HepG2 (cell line): ENCODE data around the gene COL9A3. TPM values are rescaled to one million over a fixed set of nuclear protein-coding genes. Genes with fewer than 3 reads are reported as not detected.

ENCODE experiments used
- BCL6 ChIP-seq: IDR thresholded peaks from 2 replicates; pipeline ENCODE4 v1.6.1; 2016; ENCODE audit warnings: missing genetic modification reagents, missing compliant biosample characterization
- CCAR2 ChIP-seq: fragments of 200-400 bp; formaldehyde crosslinking; optimal IDR thresholded peaks from 2 replicates; pipeline ENCODE3; 2018; ENCODE audit warnings: low read depth, mild to moderate bottlenecking, low read length, moderate library complexity
- E2F5 ChIP-seq: sonication (generic); formaldehyde crosslinking; conservative IDR thresholded peaks from 2 replicates; pipeline ENCODE4 v1.4.0; 2020; ENCODE audit warnings: missing genetic modification reagents
- ELF4 ChIP-seq: sonication (generic); formaldehyde crosslinking; IDR thresholded peaks from 2 replicates; pipeline ENCODE4 v1.5.0; 2020; ENCODE audit warnings: missing genetic modification reagents, mild to moderate bottlenecking, moderate library complexity, borderline replicate concordance
- EP300 ChIP-seq, 3 experiments: sonication (generic) in 1 of 3; formaldehyde crosslinking in 1 of 3; IDR thresholded peaks; 2 replicates each; pipeline versions ENCODE4 v1.5.1 to v1.6.1; 2011 to 2020; ENCODE audit warnings: low read depth in 2 of 3, low read length in 2 of 3, borderline replicate concordance in 1 of 3, improper control_type of control experiment in 1 of 3, mild to moderate bottlenecking in 1 of 3, missing genetic modification reagents in 1 of 3, moderate library complexity in 1 of 3
- FOXA1 ChIP-seq, 2 experiments: fragments of 450-650 bp in 1 of 2; sonication (generic) in 1 of 2; formaldehyde crosslinking in 1 of 2; IDR thresholded peaks; 2 replicates each; pipeline versions ENCODE4 v1.4.0 to v1.6.1; 2016 to 2020; ENCODE audit warnings: missing genetic modification reagents in 1 of 2
- FOXJ3 ChIP-seq: sonication (generic); formaldehyde crosslinking; IDR thresholded peaks from 2 replicates; pipeline ENCODE4 v1.4.0; 2020; ENCODE audit warnings: missing genetic modification reagents, mild to moderate bottlenecking, borderline replicate concordance
- FOXP1 ChIP-seq, 2 experiments: fragments of 450-650 bp in 1 of 2; IDR thresholded peaks; 2 replicates each; pipeline ENCODE4 v1.6.1; 2017 to 2018; ENCODE audit warnings: antibody characterized with exemption in 1 of 2
- HOXA9 ChIP-seq: sonication (generic); formaldehyde crosslinking; IDR thresholded peaks from 2 replicates; pipeline ENCODE4 v1.8.1; 2022; ENCODE audit warnings: missing genetic modification reagents, mild to moderate bottlenecking, moderate library complexity, borderline replicate concordance
- MBD4 ChIP-seq: IDR thresholded peaks from 2 replicates; pipeline ENCODE4 v1.6.1; 2012; ENCODE audit warnings: low read length, inconsistent platforms, borderline replicate concordance
- NR0B2 ChIP-seq: sonication (generic); formaldehyde crosslinking; IDR thresholded peaks from 2 replicates; pipeline ENCODE4 v1.4.0; 2020; ENCODE audit warnings: mild to moderate bottlenecking, missing genetic modification reagents
- NR1H2 ChIP-seq: sonication (generic); formaldehyde crosslinking; IDR thresholded peaks from 2 replicates; pipeline ENCODE4 v1.8.1; 2022; ENCODE audit warnings: low read depth, missing genetic modification reagents, borderline replicate concordance
- NR2F6 ChIP-seq, 2 experiments: IDR thresholded peaks; 2 replicates each; pipeline ENCODE4 v1.6.1; 2016; ENCODE audit warnings: antibody characterized with exemption in 1 of 2, mild to moderate bottlenecking in 1 of 2
- RELA ChIP-seq: sonication (generic); formaldehyde crosslinking; IDR thresholded peaks from 2 replicates; pipeline ENCODE4 v1.4.0; 2020; ENCODE audit warnings: missing genetic modification reagents
- RFX5 ChIP-seq: IDR thresholded peaks from 2 replicates; pipeline ENCODE4 v1.6.1; 2011; ENCODE audit warnings: low read depth, low read length, improper control_type of control experiment
- THYN1 ChIP-seq: sonication (generic); formaldehyde crosslinking; IDR thresholded peaks from 2 replicates; pipeline ENCODE4 v1.8.1; 2023; ENCODE audit warnings: low read depth, mild to moderate bottlenecking, moderate library complexity, missing genetic modification reagents, borderline replicate concordance
- YEATS4 ChIP-seq: sonication (generic); formaldehyde crosslinking; IDR thresholded peaks from 2 replicates; pipeline ENCODE4 v1.4.0; 2020; ENCODE audit warnings: missing genetic modification reagents, borderline replicate concordance
- ZNF235 ChIP-seq: sonication (generic); formaldehyde crosslinking; IDR thresholded peaks from 2 replicates; pipeline ENCODE4 v1.8.1; 2023; ENCODE audit warnings: mild to moderate bottlenecking, missing genetic modification reagents, borderline replicate concordance
- ZNF3 ChIP-seq: IDR thresholded peaks from 2 replicates; pipeline ENCODE4 v1.7.0; 2017; ENCODE audit warnings: inconsistent platforms
- ZNF326 ChIP-seq: sonication (generic); formaldehyde crosslinking; IDR thresholded peaks from 2 replicates; pipeline ENCODE4 v1.4.0; 2020; ENCODE audit warnings: missing genetic modification reagents, borderline replicate concordance
- ZNF431 ChIP-seq: sonication (generic); formaldehyde crosslinking; IDR thresholded peaks from 2 replicates; pipeline ENCODE4 v1.9.0; 2022; ENCODE audit warnings: missing genetic modification reagents, low read depth, mild to moderate bottlenecking, borderline replicate concordance
- ZNF660 ChIP-seq: sonication (generic); formaldehyde crosslinking; IDR thresholded peaks from 2 replicates; pipeline ENCODE4 v1.5.1; 2020; ENCODE audit warnings: mild to moderate bottlenecking, low read depth, missing genetic modification reagents, borderline replicate concordance
- ZNF780A ChIP-seq: sonication (generic); formaldehyde crosslinking; IDR thresholded peaks from 2 replicates; pipeline ENCODE4 v1.8.0; 2022; ENCODE audit warnings: mild to moderate bottlenecking, missing genetic modification reagents, moderate library complexity
- polyA plus RNA-seq, 8 experiments: library from polyadenylated mRNA; depleted of rRNA in 3 of 8; stranded (reverse) in 7 of 8; unstranded in 1 of 8; fragments of >200 nt; fragmentation: Illumina TruSeq in 4 of 8; extraction: Trizol in 4 of 8; gene quantifications; 2 replicates each; pipeline versions ENCODE4 v1.2.1 to v1.2.3, GENCODE V29; 2011 to 2016; ENCODE audit warnings: low read depth in 4 of 8, missing spikeins in 1 of 8, mixed read lengths in 1 of 8; ENCODE audit not compliant: insufficient read depth in 1 of 8
- total RNA-seq, 5 experiments: library from RNA; depleted of rRNA; stranded (reverse); fragments of >200 nt; fragmentation: Illumina TruSeq; extraction: Trizol; gene quantifications; 2 replicates each; pipeline ENCODE4 v1.2.3, GENCODE V29; 2016; ENCODE audit warnings: low read depth in 1 of 5
- TF ChIP-seq, protein P1 (sequence below): IDR thresholded peaks from 2 replicates; pipeline ENCODE4 v1.6.1; 2016
- TF ChIP-seq, protein P2 (sequence below): sonication (generic); formaldehyde crosslinking; IDR thresholded peaks from 2 replicates; pipeline ENCODE4 v1.5.0; 2020; ENCODE audit warnings: missing genetic modification reagents

Gene COL9A3
- total and polyA plus RNA-seq, 2 of the 13 experiments (the other 11 are each of a cell fraction or from before 2014, with no cell fraction given), result 155 to 204 TPM

DNA sequence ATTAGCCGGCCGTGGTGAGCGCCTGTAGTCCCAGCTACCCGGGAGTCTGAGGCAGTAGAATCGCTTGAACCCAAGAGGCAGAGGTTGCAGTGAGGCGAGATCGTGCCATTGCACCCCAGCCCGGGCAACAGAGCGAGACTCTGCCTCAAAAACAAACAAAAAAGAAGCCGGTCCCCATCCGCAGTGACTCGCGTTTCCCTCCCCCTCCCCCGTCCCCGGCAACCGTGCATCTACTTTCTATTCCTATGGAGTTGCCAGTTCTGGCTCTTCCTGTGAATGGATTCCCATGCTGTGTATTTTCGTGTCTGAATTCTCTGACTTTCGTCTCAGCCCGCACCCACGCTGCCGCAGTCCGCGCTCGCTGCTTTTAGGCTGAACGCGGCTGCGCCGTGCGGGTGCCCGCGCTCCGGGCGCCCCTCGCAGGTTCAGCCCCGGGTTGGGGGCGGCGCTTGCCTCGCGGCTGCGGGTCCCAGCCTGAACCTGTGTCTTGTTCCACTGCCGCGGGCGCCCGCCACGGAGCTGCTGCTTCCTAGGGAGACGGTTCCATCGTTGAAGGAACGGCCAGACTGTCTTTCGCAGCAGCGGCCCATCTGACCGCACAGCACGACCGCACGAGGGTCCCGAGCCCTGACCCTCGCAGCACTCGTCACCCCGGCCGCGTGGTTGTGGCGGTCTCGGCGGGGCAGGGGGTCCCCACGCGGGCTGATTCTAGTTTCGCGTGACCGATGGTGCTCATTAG, 21.7 kb upstream of the COL9A3 start (continued):
- TF ChIP-seq ZNF780A (CRISPR knock-in tag) (no peak), MBD4 (no peak), NR0B2 (CRISPR knock-in tag) (peak; percentile 30; the same call in 1 of the 2 replicates), ELF4 (CRISPR knock-in tag) (peak; percentile 62; the same call in 1 of the 2 replicates), FOXJ3 (CRISPR knock-in tag) (no peak), FOXA1 (IDR thresholded peaks at IDR 0.05) (no peak), FOXA1 (CRISPR knock-in tag; IDR thresholded peaks at IDR 0.05) (no peak), ZNF431 (CRISPR knock-in tag) (no peak), YEATS4 (CRISPR knock-in tag) (peak; percentile 73), RELA (CRISPR knock-in tag) (peak; percentile 89), ZNF660 (CRISPR knock-in tag) (0 out of 2 replicates have a peak, but pooled peaks have one; percentile 70), ZNF326 (CRISPR knock-in tag) (no peak), THYN1 (CRISPR knock-in tag) (0 out of 2 replicates have a peak, but pooled peaks have one; percentile 79), NR2F6 (IDR thresholded peaks at IDR 0.05) (no peak; the same call in 1 of the 2 replicates), NR2F6 (CRISPR knock-in tag; IDR thresholded peaks at IDR 0.05) (no peak), NR1H2 (CRISPR knock-in tag) (peak; percentile 84; the same call in 1 of the 2 replicates), CCAR2 (no peak), RFX5 (no peak), BCL6 (CRISPR knock-in tag) (no peak), HOXA9 (0 out of 2 replicates have a peak, but pooled peaks have one; percentile 51), EP300 (IDR thresholded peaks at IDR 0.05; ENCODE audit: low read depth in 2 of 2, low read length in 2 of 2) (no peak), EP300 (CRISPR knock-in tag; IDR thresholded peaks at IDR 0.05; ENCODE audit: borderline replicate concordance) (peak; percentile 34; the same call in 1 of the 2 replicates), ZNF3 (no peak), ZNF235 (CRISPR knock-in tag) (no peak; the same call in 1 of the 2 replicates), E2F5 (CRISPR knock-in tag) (no peak; the same call in 1 of the 2 replicates), FOXP1 (IDR thresholded peaks at IDR 0.05) (no peak), FOXP1 (CRISPR knock-in tag; IDR thresholded peaks at IDR 0.05) (no peak)
- TF ChIP-seq, protein P1, sequence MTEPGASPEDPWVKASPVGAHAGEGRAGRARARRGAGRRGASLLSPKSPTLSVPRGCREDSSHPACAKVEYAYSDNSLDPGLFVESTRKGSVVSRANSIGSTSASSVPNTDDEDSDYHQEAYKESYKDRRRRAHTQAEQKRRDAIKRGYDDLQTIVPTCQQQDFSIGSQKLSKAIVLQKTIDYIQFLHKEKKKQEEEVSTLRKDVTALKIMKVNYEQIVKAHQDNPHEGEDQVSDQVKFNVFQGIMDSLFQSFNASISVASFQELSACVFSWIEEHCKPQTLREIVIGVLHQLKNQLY, result no peak
- TF ChIP-seq, protein P2, sequence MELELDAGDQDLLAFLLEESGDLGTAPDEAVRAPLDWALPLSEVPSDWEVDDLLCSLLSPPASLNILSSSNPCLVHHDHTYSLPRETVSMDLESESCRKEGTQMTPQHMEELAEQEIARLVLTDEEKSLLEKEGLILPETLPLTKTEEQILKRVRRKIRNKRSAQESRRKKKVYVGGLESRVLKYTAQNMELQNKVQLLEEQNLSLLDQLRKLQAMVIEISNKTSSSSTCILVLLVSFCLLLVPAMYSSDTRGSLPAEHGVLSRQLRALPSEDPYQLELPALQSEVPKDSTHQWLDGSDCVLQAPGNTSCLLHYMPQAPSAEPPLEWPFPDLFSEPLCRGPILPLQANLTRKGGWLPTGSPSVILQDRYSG (CRISPR knock-in tag), result peak; percentile 71; the same call in 1 of the 2 replicates
